ENCODE results near the gene FBXW11. TPM values are rescaled to one million over a fixed set of nuclear protein-coding genes. Genes with fewer than 3 reads are reported as not detected.

Gene FBXW11
- total and polyA plus RNA-seq, 10 of the 15 experiments (the other 5 are each of a cell fraction or from before 2014, with no cell fraction given): 4.3 to 61.5 (median 40.0) TPM

- no peak for TF ChIP-seq CBFB (IDR thresholded peaks at IDR 0.05; ENCODE audit: low read depth)
- no peak for TF ChIP-seq POLR2A (IDR thresholded peaks at IDR 0.05; ENCODE audit: low read depth, low read length)
- no peak for TF ChIP-seq ELK1 (IDR thresholded peaks at IDR 0.05; ENCODE audit: low read depth, low read length)
- no peak for TF ChIP-seq JUNB (IDR thresholded peaks at IDR 0.05)
- no peak for TF ChIP-seq CHD2 (IDR thresholded peaks at IDR 0.05; ENCODE audit: borderline replicate concordance, low read depth, low read length)
- TF ChIP-seq ZNF274 (IDR thresholded peaks at IDR 0.05; ENCODE audit: insufficient read depth, insufficient read length): no peak
These were observed 107.6 kb downstream of the FBXW11 start (continued) for GRCh38 chr5:171898879-171899278.

GRCh38 chr5:171898386-171898785, 108.1 kb downstream of the FBXW11 start:
- Histone ChIP-seq H3K36me3 (ENCODE audit: control insufficient read depth in 2 of 2, insufficient read depth in 2 of 2, low read length in 1 of 2) (peaks cover 0 to 1% of the 10 kb centered on the region in 2 experiments; a peak in 3 of 4 replicates), H2AFZ (ENCODE audit: control insufficient read depth, low read depth, low read length) (no peak overlapping the region), H3K4me3 (no peak overlapping the region), H3K9me3 (replicated peaks; ENCODE audit: control insufficient read depth, insufficient read depth, low read length) (no peaks in the 10 kb centered on the region), H3K79me2 (ENCODE audit: control insufficient read depth, insufficient read depth, low read length) (peaks cover 2% of the 10 kb centered on the region), H3K4me1 (ENCODE audit: control insufficient read depth, insufficient read depth, low read length) (no peaks in the 10 kb centered on the region), H4K20me1 (ENCODE audit: control insufficient read depth, insufficient read depth) (no peaks in the 10 kb centered on the region; the same call in 1 of the 2 replicates), H3K27me3 (replicated peaks in 1 of 2; ENCODE audit: control insufficient read depth in 2 of 2, insufficient read depth in 2 of 2, low read length in 1 of 2) (no peaks in the 10 kb centered on the region), H3K27ac (ENCODE audit: control insufficient read depth, insufficient read depth) (no peak overlapping the region), H3K4me2 (ENCODE audit: control insufficient read depth, insufficient read depth) (no peak overlapping the region), H3K9ac (ENCODE audit: control insufficient read depth, insufficient read depth, low read length) (no peak overlapping the region)
- ATAC-seq (no peak), FAIRE-seq (no peak), DNase-seq (ENCODE audit: low read depth, low spot score) (no peak)
- SMC1A ChIA-PET (ENCODE audit: uncharacterized antibody, unreplicated experiment): interaction anchor here (0.7 to 2.4 kb wide), 5 partner anchors 8 to 479 kb away, joined by 3 to 10 read pairs (median 3); partner anchors contain the start of gene FGF18
- POLR2A ChIA-PET: interaction anchor here (1.5 kb wide), 1 partner anchor 274 kb away, joined by 3 read pairs; no protein-coding TSS in a partner anchor
- RAD21 ChIA-PET (ENCODE audit: unreplicated experiment): interaction anchor here (0.8 to 1.6 kb wide), 3 partner anchors 9 to 13 kb away, joined by 3 to 10 read pairs (median 5); no protein-coding TSS in a partner anchor
- BruUV-seq (replicated peaks): no TSS peak
- 97% methylated on average over 4 of the region's 4 CpGs for WGBS (ENCODE audit: insufficient coverage, insufficient replicate concordance, low lambda C conversion rate, missing lambda C conversion rate)
- intact Hi-C loops (cut with micrococcal nuclease; ENCODE audit: unreplicated experiment): no loop called here
- CTCF ChIA-PET: interaction anchor here (1.0 to 2.0 kb wide), 3 partner anchors 9 to 505 kb away, joined by 3 to 12 read pairs (median 3); no protein-coding TSS in a partner anchor
- in situ Hi-C loops (cut with MboI): no loop called here
- TF ChIP-seq RBBP5 (conservative IDR thresholded peaks at IDR 0.05) (no peak), IRF4 (IDR thresholded peaks at IDR 0.05; ENCODE audit: low read depth, low read length) (no peak), HDGF (IDR thresholded peaks at IDR 0.05) (no peak), CBFB (IDR thresholded peaks at IDR 0.05; ENCODE audit: low read depth) (no peak), NBN (IDR thresholded peaks at IDR 0.05) (no peak), RAD51 (IDR thresholded peaks at IDR 0.05) (no peak), TCF7 (IDR thresholded peaks at IDR 0.05; ENCODE audit: borderline replicate concordance) (no peak), ZNF384 (IDR thresholded peaks at IDR 0.05; ENCODE audit: borderline replicate concordance, low read depth, low read length) (no peak), EZH2 (IDR thresholded peaks at IDR 0.05; ENCODE audit: borderline replicate concordance, control insufficient read depth, low read depth, low read length) (no peak), FOXM1 (IDR thresholded peaks at IDR 0.05; ENCODE audit: low read depth, low read length) (no peak), EED (IDR thresholded peaks at IDR 0.05; ENCODE audit: low read depth) (no peak), IRF3 (IDR thresholded peaks at IDR 0.05) (no peak), CBX5 (IDR thresholded peaks at IDR 0.05; ENCODE audit: low read depth) (no peak), ESRRA (IDR thresholded peaks at IDR 0.05; ENCODE audit: low read length) (no peak), MLLT1 (IDR thresholded peaks at IDR 0.05) (no peak), POU2F2 (IDR thresholded peaks at IDR 0.05; ENCODE audit: borderline replicate concordance, low read depth, low read length) (no peak), USF1 (IDR thresholded peaks at IDR 0.05; ENCODE audit: borderline replicate concordance, extremely low read length, insufficient read depth, low read depth, low read length) (no peak)
